Stimulated activated CD8-positive, alpha-beta memory T cell treated with anti-CD3 and anti-CD28 coated beads, Interleukin-12 subunit alpha, Interleukin-12 subunit beta, amount 100 ng/mL, for 24 hours (primary cell): Measurements from ENCODE around the gene ST3GAL2.

Experiments used
- DNase-seq: peaks from one replicate; pipeline ENCODE4 v3.0.0-alpha.2; 2020; ENCODE audit errors: extremely low read depth

Gene ST3GAL2

DNA sequence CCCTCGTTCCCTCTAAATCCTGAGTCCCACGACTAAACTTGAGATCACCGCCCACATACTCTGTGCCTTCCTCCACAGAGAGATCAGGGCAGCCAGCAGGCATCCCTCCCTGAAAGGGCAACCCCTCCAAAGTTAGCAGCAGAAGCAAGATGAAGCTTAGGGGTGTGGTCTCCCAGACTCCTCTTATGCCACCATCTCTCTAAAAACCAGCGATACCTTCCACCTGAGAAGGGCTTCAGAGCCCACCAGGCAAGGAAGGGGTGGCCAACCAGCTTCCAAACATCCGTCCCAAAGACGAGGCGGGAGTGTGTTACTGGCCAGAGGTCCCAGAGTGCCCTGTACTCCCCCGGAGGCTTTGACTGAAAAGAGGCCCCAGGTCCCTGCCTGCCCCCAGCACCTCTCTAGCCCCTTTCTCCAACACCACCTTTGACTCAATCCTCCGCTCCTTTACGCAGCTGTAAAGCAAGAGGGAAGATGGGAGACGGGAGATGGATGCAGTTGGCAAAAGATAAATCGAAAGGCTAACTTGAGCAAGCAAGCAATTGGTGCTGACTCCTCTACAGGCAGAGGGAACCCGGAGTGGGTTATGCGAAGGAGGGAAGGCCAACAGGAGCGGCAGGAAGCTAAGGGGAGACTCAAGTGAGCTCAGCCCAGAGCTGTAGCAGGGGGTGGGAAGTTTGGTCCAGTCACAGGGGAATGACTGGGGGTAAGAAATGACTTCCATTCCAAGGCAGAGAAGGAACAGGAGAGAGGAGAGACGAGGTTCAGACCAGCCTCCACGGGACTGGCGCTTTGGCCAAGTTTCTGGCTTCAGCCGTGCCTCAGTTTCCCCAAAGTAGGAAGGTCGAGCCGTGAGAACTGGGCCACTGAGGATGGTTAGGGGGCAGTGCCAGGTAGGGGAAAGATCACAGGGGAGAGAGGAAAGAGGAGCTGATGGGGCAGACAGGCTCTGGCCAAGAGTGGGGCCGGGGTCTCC is 1.0 kb downstream of the ST3GAL2 start:
- DNase-seq: no peak

DNA sequence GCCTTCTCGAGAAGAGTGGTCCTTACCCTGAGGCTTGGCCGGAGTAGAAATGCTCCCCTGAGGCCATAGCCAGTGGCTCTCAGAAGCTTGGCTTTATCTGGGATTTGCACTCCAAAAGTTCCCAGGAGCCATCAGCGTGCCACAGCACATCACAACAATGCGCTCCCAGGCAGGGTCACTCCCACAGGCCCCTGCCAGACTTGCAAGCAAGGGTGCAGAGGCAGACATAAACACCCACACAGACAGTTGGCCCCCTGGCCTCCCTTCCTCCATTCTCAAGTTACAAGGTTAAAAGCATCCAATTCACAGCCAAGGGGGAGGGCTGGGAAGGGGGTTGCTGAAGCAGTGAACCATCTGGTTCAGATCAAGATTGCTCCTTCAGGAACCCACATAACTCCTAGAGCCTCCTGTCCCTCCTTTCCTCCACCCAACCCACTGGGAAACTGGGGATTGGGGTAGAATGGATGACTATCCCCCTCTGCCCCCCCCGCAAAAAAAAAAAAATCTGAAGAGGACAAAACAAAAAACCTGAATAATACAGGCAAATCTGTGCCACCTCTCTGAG is 1.8 kb downstream of the ST3GAL2 start:
- DNase-seq: no peak

DNA sequence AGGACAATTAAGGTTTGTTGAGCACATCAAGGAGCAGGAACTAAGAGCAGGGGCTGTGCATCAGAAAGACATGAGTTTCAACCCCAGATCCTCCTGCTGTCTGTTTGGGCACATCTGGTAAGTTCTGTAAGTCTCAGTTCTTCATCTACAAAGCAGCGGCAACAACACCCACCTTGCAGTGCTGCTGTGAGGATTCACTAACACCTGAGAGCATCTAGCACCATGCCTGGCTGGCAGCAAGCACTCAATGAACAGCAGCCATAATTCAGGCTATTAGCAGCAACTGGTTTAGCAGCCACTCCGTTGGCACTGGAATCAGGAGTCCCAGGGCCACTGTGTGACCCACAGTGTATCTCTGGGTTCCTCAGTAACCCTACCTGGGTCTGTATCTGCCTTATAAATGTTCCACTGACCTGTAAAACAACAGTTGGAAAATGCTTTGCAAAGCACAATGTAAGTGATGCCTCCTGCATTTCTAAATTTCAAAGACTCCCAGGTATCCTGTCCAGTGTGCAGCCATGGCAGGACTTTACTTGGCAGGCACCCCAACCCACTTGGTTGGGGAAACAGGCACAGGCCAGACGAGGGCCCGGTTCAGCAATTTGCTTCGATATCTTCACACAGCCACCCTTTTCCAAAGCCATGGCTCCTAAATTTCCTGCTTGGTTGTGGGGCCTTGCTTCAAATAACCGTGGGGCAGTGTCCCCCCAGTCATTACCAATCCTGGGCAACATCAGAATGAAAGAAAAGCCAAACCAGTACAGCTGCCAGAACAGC is 4.2 kb downstream of the ST3GAL2 start:
- no peak for DNase-seq

DNA sequence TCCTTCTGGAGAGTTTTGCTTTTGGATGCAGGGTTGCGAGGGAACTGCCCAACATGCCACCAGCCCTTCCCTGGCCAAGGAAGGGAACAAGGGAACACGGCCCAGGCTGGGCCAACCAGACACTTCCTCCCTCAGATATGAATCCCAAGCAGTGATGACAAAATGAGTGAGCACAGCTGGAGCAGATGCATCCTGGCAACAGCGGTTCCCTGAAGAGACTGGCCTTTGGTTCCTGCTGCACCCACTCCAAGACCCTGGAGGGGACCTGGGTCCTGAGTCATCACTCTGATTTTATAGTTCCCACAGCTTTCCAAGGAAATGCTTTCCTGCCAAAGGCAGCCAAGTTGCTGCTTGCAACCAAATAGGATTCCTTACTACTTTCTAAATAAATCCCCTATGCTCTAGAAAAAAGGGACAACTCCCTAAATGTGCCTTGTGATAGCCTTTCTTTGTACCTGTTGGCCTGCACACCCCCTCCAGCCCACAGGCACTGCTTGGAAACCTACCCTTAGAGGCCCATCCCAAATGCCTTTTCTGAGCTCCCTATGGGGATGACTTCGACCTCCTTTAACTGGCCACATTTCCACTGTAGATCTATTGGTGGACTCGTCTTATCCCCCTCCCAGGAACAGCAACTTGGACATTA is 5.3 kb downstream of the ST3GAL2 start:
- DNase-seq: no peak

DNA sequence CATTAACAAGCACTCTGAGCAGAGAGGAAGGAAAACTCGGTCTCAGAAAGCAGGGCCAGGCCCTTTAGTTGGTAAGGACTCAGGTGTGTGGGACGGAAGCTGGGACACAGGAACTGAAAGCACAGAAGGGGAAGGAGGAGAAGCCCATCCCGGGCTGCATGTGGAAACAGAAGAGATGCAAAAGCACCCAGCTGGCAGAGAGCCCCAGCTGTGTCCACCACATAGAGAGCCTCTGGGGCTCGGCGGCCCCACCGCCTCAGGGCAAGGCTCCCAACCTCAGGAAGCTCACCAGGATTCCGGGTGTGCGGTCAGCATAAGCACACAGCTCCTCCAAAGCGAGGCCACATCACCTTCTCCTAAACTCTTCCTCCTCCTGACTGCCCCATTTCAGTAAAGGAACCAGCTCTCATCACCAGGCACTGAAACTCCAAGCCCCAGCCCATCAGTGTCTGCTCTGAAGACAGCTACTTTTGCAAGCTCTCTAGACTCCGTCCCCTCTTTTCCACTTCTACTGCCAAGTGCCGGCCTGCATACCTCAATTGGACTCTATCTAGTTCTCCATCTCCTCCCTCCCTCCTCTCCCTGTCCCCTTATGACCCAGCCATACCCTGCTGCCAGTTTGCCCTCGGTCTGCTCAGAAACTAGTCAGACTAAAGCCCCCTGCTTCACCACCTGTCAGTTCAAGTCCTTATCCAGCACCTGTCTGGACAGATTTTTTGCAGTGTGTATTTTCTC is 6.0 kb downstream of the ST3GAL2 start:
- DNase-seq: no peak

DNA sequence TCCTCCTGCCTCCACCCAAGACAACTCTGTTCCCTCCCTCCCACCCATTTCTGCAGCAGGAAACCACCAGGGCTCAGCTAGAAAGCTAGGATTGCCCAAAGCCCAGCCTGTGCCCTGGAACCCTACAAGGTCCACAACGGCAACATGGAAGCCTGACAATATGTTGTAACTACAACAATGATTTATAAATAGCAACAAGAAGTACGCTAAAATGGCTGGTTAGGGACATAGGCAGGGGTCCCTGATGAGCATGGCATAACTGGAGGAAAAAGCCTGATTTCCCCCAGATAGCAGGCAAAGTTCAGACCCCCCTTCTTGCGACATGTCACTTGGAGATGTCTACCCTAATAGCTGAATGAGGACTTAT is 6.6 kb downstream of the ST3GAL2 start:
- DNase-seq: no peak

DNA sequence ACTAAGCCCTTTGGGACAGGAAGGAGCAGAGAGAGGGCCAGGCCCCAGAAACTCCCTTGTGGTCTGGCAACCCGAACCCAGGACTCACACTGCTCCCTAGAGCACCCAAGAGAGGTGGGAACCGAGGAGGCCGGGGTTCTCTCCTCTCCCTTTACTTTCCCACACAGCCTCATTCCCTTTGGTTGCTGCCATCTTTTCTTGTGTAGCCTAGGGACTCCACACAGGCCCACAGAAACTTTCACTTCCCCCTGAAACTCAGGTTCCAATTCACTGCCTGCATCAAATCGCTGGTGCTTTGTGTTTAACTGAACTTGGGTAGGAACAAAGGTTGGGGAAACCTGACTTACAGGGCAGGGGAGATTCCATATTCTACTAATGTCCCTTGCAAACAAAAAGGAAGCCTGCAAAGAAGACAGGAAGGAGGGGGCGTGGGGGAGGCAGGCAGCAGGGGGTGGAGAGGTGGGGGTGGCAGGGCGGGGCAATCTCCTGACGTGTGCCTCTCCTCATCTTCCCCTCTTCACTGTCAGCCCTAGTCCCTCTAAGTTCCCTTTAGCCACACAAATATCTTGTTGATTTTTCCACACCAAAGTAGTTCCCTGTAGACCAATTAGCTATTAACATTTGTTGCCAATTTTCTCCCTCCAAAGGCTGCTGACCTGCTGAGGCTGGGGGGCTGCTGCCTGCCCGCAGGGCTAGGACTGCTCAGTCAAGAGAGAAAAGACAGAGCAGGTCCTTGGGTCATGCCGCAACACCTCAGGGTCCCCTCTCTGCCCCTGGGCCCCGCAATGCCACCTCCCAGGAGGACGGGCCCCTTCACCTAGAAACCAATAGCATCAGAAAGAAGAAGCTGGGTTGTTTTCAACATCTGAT is 8.0 kb downstream of the ST3GAL2 start:
- no peak for DNase-seq

DNA sequence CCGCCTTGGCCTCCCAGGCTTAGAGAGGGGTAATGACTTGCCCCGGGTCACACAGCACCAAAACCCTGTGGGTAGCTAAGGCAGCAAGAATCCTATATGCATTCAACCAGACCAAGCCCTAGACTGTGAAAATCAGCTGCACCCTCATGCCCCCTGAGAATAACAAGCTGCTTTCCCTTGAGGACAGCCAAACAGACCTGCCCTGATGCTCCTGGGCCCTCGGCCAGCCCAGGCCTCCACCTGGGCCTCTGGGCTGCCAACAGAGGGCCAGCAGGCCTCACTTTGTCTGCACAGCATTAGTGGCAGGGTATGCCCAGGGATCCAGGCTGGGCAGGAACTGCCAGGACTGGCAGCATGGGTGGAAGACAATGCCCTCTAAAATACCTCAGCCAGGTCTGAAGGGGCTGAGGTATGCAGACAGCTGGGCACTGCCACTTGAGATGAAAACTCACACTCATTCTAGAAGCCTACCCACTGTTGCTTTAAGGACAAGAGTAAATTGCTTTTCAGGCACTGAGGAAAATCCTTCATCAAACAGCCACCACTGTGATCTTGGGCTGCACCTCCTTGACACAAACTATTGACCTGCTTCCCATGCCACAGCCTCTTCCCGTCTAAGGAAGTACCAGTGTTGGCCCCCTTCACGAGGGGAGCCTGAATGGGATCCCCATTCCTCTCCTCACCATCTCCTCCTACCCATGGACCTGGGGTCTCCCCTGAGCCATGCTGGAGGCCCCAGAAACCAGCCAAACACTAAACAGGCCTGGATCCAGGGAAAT is 8.8 kb downstream of the ST3GAL2 start:
- DNase-seq: no peak

DNA sequence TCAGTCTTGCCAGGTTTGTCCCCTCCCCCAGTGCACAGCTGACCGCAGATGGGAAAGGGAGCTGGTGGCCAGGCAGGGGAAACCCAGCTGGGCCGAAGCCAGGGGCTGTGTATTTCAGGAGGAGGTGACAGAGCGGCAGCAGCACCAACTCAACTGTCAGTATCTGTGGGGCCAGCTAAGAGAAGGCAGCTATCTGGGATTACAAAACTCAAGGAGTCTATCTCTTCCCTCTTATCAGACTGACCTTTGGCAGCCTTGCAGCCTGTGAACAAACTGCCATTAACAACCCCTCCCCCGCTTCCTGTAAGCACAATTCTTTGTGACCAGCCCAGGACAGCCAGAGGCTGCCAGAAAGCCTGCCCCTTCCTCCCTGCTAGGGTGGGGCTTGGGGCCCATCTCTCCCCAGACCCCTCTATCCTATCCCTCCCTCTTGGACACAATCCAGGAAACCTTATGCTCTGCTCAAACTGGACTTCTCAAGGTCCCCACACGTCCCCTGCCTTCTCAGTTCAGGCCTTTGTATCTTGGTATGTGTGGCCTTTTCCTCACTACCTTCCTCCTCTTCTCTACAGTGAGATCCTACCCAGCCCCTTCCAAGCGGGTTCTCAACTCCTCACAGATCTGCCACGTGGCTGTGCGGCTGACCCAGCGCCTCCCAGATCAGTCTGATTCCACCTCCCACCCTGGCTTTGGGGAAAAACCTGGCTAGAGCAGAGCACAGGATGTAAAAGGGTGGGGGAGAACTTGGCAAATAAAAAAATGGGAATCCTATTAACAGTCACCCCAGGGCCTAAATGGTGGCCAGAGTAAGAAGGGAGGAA is 10.5 kb downstream of the ST3GAL2 start:
- no peak for DNase-seq

DNA sequence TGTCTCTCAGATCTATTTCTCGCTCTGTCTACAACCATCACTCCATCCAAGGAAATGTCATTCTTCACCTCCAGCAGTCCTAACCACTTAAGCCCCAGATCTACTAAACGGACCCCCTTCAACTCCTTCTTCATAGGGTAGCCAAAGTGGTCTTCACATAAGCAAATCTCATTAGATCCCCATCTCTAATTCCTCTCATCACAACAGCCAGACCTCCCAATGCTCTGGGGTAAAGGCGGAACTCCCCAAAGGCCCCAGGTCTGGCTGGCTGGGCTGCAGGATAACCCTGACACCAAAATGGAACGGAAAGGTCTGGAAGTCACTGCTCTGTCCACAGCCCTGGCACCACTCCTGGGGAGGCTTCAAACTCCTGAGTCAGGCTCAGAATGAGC is 11.1 kb downstream of the ST3GAL2 start:
- DNase-seq: no peak

DNA sequence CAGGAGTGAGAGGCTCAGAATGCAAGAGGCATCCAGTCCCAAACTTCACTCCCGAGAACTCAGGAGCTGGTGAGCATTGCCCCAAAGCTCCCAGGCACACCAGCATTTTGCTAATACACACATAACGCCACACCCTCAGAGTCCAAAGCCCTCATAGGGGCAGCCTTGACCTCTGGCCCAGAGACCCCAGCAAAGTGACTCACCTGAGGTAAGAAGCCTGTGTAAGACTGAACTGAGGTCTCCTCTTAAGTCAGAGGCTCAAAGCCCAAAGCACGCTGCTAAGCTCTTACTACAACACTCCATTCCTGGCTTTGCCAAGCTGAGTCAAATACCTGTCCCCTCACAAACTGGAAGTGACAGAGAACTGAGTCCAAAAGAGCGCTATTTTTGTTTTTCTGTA is 16.4 kb downstream of the ST3GAL2 start:
- no peak for DNase-seq

DNA sequence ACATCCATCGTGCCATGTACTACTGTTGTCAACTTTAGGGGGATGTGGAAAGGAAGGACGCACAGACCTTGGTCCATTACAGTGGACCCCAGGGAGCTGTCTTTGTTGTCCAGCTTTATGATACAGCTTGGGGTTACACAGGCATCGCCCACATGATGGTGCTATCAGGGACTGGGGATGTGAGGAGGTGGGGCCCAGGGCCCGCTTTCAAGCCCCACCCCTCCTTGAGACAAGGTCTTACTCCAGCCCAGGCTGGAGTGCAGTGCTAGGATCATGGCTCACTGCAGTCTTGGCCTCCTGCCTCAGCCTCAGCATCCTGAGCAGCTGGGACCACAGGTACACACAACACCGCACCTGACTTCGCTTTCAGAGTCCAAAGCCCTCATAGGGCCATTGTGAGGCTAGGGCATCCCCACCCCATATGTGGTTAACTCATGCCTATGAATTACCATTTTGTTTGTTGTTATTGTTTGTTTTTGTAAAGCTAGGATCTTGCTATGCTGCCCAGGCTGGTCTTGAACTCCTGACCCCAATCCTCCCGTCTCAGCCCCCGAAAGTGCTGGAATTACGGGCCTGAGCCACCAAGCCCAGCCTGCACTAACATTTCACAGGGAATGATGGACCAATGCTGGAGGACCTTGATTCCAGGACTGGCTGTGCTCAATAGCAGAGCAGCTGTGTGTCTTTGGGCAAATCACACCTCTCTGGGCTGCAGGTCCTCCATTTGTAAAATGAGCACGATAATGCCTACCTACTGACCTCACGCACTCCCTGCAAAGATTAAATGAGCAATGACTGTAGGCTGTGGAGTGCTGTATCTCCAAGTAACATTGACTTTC is 17.2 kb downstream of the ST3GAL2 start:
- DNase-seq: no peak

DNA sequence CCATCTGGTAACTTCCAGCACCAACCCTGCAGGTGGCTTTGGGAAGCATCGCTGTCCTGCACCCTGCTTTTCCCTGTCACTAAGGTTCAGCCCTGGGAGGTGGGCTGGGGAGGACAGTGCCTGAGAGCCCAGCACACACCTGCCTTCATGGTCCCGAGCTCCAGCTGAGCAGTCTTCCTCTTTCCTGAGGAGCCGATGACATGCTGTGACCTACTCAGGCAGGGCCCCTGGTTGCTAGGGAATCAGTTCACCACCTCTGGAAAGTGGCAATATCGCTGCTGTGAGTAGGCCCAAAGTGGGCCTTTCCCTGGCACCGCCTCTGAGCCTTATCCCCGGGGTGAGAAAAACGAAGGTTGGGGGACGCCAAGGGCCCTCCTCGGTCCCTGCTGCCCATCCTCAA is 17.9 kb downstream of the ST3GAL2 start:
- DNase-seq: no peak

DNA sequence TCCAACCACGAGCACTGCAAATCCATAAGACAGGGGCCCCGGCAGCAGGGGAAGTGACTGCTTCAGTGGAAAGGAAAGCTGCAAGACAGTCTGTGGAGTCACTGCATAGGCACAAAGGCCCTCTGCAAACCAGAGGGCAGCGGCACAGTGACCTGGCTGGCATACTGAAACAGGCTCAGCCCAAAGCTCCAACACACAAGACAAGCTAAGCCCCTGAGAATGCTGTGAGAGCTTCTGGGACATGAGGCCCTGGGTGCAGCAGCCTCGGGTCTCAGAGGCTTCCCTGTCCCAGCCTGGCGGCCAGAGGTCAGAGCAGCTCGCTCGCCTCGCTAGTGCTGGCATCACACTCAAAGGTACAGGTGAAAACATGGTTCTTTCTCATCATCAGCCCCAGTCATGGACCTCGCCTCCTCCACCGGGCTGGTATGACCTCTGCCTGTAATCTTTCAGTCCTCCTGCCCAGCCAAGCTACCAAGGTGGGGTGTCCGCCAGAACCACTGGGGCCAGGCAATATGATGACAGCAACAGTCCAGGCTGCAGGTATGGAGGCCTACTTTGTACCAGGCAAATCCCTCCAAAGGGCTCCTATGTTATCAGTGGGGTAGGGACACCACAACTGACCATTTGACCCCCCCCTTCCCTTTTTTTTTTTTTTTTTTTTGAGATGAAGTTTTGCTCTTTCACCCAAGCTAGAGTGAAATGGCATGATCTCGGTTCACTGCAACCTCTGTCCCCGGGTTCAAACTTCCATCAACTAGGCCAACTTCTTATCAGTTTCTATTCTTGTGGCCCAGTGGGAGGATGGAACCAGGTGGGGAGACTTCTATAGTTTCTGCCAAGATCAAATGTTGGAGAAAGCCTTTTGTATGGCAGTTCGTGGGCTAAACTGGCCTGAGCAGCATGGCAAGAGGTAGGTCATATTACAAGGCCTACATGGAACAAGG is 19.2 kb downstream of the ST3GAL2 start:
- DNase-seq: no peak

DNA sequence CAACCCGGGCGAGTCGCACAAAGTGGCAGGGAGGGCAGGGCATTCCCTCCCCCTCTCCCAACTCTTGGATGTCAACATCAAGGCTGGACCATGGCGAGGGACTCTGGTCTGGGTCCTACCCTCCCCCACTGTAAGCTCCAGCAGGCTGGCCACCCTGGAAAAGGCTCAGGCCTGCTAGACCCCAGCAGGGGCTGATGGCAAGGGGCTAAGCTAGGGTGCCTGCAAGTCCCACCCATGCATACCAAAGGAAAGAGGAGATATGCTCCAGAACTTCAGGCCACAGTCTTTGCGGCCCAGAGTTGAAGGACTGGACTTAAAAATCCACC is 19.9 kb downstream of the ST3GAL2 start:
- DNase-seq: no peak

DNA sequence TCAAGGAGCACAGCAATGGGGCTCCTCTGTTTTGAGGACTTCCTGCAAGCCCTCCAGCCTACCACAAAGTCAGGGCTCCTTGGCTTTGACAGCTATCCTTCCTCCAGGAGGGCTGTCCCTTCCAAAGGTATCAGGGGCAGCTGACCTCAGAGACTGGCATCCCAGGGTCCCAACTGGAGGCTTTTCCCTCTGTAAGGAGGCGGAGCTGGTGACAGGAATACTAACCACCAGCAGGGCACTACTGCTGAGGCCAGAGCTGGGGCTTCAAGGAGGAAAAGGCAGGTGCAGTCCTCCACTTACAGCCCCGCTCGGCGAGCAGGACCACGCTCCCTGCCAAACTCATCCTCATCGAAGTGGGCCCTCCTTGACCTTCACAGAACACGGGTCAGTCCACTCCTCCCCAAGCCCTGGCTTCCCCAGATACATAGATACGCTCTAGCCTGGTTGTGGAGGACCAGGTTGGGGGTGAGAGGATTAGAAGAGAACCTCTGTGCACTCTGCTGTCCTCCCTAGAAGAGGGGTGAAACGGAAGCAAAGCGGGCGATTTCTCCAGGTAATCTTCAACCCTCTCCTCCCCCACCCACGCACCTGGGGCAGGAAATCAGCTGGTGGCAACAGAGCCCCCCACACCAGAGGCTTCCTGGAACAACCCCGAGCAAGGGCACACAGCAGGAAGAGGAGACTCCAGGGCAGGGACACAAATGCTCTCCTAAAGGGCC is 20.5 kb downstream of the ST3GAL2 start:
- no peak for DNase-seq
